ENCODE results near the gene FAM184B. TPM values are rescaled to one million over a fixed set of nuclear protein-coding genes. Genes with fewer than 3 reads are reported as not detected.

FAM184B gene
- total RNA-seq, result 8.0 TPM

DNA sequence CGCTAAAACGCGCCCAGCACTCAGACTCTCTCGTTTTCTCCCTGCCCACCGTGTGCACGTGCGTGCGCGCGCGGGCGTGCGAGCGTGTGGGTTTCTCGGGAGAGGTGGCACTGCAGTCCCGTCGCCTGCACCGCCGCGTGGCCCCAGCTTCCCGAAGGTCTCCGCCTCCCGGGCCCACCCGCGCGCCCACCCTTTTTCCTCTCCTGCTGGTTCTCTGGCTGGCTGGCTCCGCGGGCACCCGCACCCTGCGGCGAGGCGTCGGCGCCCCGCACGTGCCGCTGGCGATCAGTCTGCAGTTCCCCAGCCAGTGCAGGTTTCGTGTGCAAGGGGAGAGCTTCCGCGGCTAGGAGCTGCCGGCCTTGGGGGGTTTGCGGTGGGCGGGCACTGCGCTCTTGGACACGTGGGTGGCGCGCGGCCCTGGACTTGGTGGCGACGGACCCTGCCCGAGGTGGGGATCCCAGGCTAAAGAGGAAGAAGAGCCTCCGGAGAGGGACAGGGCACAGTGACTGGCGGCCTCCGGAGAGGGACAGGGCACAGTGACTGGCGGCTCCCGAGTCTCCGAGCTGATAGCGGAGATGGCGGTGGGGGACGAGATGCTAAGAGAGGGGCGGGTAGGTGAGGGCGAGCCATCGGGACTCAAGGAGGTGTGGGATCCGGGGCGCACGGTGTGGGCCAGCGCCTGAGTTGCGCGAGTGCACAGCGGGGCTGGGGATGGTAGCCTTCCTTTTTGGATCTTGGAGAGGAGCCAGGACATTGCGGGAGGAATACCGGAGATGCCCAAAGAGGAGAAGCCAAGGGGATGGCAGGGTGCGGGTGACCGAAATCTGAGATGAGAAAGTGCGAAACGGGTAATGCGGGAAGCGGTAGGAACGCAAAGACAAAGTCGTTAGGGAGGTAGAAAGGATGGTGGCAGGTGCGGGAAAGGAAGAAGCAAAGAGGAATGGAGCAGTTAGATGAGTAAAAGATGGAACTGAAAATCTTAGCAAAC is at the start of gene FAM184B:
Gene FAM184B (minus strand): TSS at position 322 of the 988 bp plus-strand sequence. CDS start 322 bp downstream, outside the sequence.
- DNase-seq, result peak; percentile 43

- DNase-seq, result no peak
These were observed 42.6 kb upstream of the FAM184B start for GRCh38 chr4:17823871-17824669.

- DNase-seq, result peak; percentile 59
These were observed 35.6 kb upstream of the FAM184B start for GRCh38 chr4:17817027-17817426.

DNA sequence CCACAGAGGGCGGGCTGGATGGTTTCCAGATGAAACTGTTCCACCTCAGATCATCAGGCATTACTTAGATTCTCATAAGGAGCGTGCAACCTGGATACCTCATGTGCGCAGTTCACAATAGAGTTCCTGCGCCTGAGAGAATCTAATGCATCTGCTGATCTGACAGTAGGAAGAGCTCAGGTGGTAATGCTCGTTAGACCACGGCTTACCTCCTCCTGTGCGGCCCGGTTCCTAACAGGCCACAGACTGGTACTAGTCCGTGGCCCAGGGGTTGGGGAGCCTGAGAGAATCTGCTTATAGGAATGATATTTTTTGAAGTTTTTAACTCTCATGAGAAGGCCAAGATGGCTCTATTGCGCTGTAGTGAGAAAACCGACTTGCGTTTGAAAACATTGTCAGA is 34.7 kb upstream of the FAM184B start:
- no peak for DNase-seq

DNA sequence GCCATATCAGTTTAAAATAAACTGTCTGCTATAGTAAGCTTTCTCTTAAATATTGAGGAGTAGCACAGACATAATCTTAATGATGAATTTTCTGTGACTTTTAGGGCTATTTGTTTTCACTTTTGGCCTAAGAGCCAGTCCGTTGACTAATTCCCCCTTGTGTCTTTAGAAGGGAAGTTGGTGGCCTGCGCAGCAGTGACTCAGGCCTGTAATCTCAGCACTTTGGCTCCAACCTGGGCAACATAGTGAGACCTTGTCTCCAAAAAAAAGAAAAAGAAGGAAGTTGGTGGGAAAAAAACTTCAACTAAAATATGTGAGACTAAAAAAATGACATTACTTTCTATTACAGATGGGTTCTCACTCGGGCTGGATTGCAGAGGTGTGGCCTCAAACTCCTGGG is 32.7 kb upstream of the FAM184B start:
- no peak for DNase-seq

DNA sequence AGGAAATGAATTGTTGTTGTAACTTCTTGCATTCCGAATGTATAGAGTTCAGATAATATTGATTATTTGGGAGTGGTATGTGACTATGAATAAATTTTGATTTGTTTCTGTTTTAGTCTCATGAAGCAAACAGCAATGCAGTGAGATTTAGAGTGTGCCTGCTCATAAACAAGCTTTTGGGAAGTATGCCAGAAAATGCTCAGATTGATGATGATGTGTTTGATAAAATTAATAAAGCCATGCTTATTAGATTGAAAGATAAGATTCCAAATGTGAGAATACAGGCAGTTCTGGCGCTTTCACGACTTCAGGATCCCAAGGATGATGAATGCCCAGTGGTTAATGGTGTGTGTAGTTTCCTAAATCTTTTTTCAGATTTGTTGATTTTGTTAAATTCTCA is 31.4 kb upstream of the FAM184B start:
- no peak for DNase-seq

DNA sequence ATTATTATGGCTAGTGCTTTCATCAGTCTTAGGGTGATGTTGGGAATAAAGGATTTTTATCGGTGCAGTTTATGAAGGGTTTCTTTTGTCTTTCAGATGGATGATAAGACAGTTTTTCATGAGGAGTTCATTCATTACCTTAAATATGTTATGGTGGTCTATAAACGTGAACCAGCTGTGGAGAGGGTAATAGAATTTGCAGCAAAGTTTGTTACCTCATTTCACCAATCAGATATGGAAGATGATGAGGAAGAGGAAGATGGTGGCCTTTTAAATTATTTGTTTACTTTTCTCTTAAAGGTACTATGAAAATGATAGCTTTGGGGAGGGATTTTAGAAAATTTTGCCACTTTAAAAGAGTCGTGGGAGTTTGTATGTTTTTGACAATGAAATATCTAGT is 30.7 kb upstream of the FAM184B start:
- no peak for DNase-seq

DNA sequence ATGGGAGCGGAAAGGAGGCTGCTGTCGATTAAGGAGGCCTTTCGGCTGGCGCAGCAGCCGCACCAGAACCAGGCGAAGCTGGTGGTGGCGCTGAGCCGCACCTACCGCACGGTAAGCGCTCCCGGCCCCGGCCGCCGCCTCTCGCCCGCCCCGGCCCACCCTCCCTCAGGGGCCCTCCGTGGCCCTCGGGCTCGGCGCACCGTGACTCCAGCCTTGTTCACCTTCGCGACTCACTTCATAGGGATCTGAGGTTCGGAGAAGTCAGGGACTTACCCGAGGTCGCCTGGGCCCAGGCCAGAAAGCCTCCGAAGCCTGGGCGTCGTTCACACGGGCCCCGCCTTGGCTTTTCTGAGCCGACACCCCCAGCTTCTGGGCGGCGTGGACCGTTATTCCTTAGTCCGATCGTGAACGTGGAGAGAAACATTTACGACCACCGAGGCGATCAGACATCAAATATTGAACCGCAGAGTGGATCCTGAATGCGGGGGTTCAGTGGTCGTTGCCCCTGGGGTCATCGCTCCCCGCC is 29.7 kb upstream of the FAM184B start:
- DNase-seq, result no peak

GRCh38 chr4:17810260-17811077 is 29.0 kb upstream of the FAM184B start, which contains the start of the genes DCAF16 and NCAPG:
DCAF16 (minus strand) TSS chr4:17810757; CDS start chr4:17804141, 6,616 bp downstream.
NCAPG (plus strand) TSS chr4:17810979; CDS start chr4:17811078, 99 bp downstream.
- peak; percentile 100 for DNase-seq

- DNase-seq, result no peak
These were observed 28.2 kb upstream of the FAM184B start for GRCh38 chr4:17809667-17810066.

- DNase-seq, result peak; percentile 6
These were observed 26.0 kb upstream of the FAM184B start for GRCh38 chr4:17807446-17807845.

DNA sequence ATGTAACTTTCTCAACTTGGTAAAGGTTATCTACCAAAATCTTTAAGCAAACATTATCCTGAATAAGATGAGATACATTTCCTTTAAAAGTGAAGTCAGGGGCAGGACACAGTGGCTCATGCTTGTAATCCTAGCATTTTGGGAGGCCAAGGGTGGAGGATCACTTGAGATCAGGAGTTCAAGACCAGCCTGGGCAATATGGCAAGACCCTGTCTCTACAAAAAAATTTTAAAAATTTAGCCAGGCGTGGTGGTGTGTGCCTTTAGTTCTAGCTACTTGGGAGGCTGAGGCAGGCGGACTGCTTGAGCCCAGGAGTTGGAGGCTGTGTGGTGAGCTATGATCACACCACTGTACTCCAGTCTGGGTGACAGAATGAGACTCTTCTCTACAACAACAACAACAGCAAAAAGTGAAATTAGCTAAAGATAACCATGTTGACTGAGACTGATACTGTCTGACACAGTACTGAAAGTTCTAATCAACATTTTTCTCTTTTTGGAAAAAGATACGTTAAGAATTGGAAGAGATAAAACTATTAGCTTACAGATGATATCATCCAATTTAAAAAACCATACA is 24.2 kb upstream of the FAM184B start:
- DNase-seq, result no peak

GRCh38 chr4:17797808-17798207 is 16.4 kb upstream of the FAM184B start:
- DNase-seq, result no peak

DNA sequence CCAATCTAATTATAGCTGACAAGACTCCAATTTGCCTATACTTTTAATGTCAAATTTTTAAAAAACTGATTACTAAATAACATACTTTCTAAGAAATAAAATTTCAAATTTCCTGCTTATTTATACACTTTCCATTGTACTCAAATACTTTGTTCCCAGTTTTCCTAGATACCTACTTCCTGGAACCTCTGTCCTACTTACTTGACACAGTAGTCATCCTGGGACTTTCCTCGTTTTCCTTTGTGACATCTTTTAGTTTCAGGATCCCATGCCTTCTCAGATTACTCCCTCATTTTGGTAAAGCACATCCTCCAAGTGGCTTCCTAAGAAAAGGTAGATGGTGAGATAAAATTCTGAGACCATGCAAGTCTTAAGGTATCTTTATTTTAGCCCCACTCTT is 13.3 kb upstream of the FAM184B start:
- no peak for DNase-seq

DNA sequence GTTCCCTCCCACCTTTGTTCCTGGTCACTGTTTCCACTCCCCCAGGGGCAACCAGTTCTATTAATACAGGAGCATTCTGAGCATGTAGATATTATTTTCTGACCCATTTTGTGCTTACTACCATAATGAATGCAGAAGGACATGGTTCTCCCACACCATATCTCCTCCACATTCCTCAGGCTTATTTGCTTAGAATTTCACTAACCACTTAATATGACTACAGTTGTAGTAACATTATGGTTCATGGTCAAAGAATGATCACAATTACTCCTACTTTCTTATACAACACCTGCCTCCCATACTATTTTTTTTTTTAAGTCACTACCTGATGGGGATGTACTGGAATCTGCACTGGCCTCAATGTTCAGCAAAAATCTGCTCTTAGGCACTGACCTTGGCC is 7.5 kb upstream of the FAM184B start:
- DNase-seq, result no peak

DNA sequence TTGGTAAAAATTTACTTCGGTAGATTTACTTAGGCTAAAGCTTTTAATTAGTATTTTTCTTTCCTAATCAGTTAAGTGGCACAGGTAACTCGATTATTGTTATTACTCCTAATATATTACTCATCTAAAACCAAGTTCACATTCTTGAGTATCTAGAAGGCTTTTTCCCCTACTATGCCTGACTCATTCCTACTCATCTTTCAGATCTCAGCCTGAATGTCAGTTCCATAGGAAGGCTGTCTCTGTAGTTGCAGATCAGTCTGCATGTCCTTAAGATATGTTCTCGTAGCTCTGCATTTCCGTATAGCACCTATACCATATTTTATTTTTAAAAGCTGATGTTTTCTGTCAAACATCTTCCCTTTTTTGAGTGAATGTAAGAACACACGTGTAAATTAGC is 5.9 kb upstream of the FAM184B start:
- DNase-seq, result no peak

DNA sequence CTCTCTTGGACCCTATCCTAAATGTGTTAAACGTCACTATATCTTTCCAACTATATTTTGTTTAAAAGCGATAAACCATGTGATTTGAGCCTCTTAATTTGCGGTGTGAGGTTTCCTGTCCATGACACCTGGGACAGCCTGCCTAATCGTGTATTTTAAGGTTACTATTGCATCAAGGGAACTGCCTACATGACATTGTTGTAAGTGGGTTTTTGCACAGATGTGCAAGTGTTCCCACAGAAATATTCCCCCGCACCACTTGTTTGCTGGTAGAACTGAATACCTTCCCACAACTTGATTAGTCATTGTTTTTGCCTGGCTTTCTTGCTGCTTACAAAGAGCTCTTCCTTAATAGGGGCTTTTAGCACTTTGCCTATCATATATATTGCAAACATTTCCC is 5.1 kb upstream of the FAM184B start:
- DNase-seq, result no peak

DNA sequence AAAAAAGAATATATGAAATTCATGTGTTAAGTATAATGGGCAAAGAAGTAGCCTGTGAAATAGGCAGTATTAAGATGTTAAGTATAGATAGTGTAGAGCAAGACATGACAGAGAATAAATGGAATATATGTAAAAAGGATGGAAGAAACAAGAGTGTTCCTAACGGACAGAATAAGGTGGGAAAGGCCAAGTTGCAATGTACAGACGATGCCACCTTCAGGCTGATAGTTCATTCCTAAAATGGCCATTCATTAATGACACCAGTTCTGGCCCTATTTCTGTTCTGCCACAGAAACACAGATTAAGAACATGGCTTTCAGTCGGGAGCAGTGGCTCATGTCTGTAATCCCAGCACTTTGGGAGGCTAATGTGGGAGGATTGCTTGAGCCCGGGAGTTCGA is 4.4 kb upstream of the FAM184B start:
- DNase-seq, result no peak

GRCh38 chr4:17780501-17781299 is 721 bp downstream of the FAM184B start:
- DNase-seq, result peak; percentile 59

DNA sequence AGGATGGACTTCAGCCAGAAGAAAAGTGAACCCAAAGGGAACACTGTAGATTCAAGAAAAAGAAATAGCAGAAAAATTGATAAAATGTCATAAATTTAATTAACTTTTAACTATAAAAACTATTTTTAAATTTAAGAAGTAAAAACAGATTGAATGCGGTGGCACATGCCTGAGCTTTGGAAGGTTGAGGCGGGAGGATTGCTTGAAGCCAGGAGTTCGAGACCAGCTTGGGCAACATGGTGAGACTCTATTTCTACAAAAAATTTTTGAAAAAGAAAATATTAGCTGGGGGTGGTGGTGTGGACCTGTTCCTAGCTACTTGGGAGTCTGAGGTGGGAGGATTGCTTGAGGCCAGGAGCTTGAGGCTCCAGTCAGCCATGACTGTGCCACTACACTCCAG is 3.0 kb downstream of the FAM184B start:
- no peak for DNase-seq
